Hematopoietic multipotent progenitor cell treated with erythropoietin and hydrocortisone succinate and interleukin-3 and kit ligand, for 6 days (in vitro differentiated cells): ENCODE results near the gene COQ10A.
"Not testable (repeated sequence)": the region's sequence is repeated elsewhere in the genome, so short reads cannot be mapped to it uniquely, and the experiment has no call there.

Experiments used
- DNase-seq: peaks from one replicate; pipeline ENCODE4 v3.0.0-alpha.2; 2015

Gene COQ10A

DNA sequence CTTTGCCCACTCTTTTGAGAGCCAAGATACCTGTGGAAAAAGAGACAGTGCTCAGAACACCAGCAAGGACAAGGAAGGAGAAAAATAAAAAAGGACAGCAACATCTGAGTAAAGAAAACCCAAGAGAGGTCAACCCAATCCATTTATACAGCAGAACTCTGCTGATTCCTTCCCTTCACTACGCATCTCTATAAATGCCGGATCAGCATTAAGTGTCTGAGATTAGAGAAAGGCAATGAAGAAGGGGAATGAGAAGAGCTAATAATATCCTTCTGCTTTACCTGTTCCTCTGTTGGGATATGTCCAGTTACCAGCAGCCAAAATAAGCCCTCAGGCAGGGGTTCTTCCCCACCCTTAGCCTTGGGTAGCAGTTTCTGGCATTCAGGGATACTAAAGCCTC, 15.8 kb downstream of the COQ10A start:
- no peak for DNase-seq

DNA sequence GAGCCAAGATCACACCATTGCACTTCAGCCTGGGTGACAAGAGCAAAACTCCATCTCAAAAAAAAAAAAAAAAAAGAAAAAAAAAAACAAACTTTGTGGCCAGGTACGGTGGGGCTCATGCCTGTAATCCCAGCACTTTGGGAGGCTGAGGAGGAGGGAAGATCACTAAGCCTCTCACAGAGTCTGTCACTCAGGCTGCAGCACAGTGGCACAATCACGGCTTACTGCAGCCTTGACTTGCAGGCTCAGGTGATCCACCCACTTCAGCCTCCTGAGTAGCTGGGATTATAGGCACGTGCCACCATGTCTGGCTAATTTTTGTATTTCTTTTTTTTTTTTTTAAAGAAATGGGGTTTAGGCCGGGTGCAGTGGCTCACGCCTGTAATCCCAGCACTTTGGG, 17.5 kb downstream of the COQ10A start:
- not testable (repeated sequence) for DNase-seq

DNA sequence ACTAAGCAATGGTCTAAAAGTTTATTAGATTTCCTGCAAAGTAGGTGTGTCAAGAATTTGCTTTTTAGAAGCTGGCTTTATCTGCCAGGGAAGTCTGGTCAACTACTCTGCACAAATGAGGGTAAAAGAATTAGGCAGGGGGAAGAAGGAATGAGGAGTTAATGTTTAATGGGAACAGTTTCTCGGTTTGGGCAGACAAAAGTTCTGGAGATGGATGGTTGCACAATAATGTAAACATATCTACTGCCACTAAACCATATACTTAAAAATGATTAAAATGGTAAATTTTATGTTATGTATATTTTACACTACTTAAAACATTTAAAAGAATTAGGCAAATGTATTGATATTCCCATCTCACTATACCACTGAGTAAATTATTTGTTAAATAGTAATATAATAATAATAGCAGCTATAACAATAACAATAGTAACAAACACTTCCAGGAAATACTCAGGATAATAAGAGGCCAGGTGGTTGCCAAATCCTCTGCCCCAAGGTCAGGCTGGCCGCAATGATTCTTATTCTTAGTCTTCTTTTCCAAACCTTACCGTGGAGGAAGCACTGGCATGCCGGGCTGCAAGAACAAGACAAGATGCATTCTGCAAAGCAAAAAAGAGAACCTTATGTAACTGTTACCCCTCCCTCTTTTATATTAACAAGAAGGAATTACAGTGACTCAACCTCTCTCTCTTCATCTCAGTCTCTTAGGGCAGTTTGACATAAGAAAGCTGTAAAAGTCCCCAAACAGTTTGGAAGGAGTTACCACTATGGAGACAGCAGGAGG, 19.5 kb downstream of the COQ10A start:
- DNase-seq, result no peak

DNA sequence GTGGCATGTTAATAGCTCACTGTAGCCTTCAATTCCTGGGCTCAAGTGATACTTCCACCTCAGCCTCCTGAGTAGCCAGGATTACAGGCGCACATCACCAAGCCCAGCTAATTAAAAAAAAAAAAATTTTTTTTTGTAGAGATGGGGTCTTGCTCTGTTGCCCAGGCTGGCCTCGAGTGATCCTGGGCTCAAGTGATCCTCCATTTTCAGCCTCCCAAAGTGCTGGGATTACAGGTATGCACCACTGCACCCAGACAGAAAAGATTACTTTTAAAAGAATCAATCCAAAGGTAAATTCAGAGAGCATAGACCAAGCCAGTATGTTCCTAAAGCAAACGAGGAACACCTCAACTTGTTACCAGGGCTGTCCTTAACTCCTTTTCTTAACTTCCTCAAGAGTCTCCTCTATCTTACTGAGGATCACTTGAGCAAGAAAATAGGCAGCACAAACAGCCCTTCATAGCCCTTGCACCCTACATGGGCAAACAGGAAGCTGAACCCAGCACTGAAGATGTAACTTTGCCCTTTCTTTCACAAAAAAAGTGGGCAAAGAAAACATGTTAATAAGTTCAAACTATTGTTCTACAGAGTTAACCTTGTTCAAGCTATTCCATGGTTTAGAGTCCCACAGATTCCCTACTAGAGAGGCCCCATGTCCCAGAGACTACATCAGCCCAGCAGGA, 22.1 kb downstream of the COQ10A start:
- peak; percentile 59 for DNase-seq

DNA sequence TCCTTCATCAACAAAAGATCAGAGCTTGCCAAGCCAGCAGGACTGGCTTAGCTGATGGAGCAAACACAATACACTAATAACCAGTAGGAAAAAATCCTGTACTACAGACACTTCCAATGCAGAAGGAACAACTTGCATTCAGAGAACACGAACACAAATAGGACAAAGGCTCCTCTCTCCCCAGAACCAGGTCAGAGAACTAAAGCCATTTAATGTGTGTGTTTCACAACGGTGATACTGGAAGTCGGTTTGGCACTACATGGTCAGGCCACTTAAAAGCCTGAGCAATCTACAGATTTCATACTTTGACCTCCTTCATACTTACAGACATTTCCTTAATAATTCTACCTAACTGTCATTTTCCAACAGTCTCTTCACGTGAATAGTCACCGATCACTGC, 27.1 kb downstream of the COQ10A start:
- DNase-seq, result no peak

DNA sequence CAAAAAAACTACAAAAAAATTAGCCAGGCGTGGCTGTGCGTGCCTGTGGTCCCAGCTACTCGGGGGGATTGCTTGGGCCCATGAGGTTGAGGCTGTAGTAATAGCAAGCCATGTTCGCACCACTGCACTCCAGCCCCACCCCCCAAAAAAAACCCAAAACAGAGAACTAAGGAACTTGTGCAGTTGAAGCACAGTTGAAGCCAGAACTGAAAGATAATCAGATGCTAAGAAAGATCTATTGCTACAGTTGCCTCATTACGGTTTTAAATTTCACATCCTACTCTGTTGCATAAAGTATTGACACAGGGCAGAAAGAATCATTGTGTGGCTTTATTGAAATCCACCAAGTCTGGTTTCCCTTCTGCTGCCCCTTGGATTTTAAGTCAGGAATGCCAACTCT, 29.6 kb downstream of the COQ10A start:
- DNase-seq, result peak; percentile 55

DNA sequence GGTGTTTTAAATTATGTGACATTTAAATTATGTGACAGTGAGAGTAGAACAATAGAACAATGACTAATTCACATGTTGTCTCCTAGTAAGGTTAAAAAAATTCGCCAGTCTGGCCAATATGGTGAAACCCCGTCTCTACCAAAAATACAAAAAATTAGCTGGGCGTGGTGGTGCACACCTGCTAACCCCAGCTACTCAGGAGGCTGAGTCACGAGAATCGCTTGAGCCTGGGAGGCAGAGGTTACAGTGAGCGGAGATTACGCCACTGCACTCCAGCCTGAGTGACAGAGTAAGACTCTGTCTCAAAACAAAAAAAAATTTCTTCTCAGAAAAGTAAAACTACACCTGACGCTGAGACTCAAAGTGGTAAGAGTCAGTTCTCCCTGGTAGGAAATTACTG, 30.7 kb downstream of the COQ10A start:
- no peak for DNase-seq

DNA sequence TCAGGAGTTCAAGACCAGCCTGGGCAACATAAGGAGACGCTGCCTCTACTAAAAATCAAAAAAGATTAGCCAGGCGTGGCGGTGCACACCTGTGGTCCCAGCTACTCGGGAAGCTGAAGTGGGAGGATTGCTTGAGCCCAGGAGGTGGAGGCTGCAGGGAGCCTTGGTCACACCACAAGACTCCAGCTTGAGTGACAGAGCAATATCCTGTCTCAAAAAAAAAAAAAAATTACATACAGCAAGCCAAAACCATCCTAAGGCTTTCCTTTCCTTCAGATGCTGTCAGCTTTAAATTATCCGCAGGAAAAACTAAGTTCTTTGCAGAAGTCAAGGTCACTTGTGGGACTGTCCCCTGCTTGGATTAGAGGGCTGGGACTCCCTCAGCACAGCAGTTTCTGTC, 32.1 kb downstream of the COQ10A start:
- no peak for DNase-seq

DNA sequence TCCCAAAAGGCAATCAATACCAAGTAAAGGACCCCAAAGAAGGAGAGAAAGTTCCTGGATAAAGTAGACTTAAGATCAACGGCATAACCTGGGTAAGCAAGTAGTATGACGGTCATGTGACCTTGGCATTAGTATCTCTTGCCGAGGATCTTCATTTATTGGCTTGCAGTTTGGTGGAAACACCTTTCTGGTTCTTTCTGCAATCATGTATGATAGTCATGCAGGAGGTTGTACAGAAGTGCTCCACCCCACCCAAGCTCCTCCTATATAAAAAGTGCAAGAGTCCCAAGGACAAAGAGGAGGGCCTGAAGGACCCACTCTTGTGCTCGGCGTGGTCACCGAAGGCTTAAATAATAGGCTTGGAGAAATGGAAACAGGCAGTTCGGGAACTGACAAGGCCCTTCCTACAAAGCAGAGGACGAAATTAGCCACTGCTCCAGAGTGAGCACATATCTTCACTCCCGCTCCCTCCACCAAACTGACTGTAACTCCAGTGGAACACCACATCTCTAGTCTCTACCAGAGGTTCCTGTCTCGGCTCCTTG, 32.6 kb downstream of the COQ10A start:
- peak; percentile 81 for DNase-seq

DNA sequence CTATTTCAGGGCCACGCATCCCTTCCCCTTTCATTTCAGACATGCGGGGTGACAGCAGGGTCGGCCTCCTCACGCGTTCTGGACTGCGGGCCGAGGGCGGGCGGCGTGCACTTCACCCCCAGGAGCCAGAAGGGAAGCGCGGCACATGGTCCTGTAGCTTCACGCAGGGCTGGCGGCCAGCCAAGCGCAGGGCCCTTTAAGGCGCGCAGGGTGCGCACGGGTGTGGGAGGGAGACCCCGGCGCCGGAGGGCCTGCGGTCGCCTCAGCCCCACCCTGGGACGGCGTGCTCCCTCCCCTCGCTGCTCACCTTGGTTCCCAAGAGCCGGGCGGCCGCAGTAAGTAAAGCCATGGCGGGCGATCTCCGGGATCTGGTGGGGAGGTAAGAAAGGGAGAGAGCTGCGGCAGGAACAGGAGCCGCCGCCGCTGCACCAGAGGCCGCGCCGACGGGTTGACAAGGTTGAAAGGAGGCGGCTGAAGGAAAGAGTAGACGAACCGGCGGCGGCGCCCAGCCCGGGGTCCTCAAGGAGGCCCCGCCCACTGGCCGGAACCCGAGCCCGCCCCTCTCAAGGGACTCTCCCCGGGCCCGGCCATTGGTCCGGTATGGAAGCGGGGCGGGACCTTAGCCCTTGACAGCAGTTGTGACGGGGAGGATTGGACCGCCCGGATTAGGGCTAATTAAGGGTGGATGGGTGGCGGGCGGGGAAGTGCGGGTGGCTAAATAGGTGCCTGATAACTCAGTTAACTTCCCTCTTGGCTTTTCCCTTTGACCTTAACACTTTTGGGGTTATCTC, 33.3 kb downstream of the COQ10A start, which contains the start of gene CS:
CS (minus strand) TSS at position 478 of the 791 bp plus-strand sequence; CDS start at position 349, 129 bp downstream.
- DNase-seq, result peak; percentile 100

DNA sequence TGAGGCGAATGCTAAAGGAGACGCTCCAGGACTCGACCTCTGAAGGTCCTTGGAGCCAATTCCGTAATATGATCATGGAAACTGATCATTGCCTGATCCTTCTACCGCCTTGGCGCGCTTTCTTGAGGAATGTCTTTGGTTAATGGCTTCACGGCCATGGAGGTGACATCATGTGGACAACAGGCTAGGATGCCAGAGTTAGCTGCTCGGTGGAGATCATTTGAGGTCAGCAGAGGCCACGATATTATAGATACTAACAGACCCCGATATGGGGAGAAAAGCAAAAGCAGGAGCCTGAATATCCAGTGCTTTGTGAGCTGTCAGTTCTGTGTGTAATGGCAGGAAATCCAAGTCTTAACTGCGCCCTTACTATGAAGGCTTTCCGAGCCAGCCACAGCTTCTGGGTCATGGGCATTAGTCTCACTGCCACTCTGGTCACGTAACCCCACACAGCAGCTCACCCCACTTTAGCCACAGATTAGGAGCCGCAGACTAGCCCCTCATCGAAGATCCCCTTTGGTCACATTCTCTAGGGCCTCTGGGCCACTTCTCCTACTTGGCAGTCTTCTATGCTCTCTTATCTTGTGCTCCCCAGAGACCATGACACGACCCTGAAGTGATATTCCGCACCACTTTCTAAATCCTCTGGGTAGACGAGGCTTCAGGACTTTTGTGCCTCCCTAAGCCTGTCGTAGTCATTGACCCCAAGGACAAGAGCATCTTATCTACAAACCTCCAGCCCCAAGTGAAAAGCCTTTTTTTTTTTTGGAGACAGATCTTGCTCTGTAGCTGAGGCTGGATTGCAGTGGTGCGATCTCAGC, 34.1 kb downstream of the COQ10A start:
- peak; percentile 75 for DNase-seq

DNA sequence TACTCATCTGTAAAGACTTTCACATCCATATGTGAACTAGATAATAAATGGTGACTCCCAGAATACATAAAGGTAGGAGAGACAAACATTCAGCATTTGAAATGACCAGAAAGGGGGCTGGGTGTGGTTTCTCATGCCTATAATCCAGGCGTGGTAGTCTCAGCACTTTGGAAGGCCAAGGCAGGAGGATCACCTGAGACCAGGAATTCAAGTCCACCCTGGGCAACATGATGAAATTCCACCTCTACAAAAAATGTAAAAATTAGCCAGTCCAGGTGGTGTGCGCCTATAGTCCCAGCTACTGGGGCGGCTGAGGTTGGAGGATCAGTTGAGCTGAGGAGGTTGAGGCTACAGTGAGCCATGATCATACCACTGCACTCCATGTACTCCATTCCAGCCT, 37.5 kb downstream of the COQ10A start:
- DNase-seq, result no peak

DNA sequence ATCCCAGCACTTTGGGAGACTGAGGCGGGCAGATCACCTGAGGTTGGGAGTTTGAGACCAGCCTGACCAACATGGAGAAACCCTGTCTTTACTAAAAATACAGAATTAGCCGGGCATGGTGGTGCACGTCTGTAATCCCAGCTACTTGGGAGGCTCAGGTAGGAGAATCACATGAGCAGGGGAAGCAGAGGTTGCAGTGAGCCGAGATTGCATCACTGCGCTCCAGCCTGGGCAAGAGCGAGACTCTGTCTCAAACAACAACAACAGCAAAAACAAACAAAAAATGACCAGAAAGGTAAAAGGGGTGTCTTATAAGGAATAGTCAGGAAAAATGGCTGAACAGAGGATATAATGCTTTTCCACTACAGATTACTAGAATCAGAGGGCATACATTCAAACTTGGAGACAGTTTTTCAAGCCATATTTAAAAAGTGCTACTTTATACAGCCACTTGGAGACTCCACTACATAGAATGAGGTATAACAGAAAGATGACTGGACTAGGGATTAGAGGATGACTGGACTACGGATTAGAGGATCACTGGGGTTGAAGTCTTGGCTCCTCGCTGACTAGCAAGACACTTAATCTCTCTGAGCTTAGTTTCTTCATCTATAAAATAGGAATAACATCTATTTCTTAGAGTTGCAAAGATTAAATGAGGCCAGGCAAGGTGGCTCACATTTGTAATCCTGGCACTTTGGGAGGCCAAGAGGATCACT, 38.3 kb downstream of the COQ10A start:
- DNase-seq, result no peak

DNA sequence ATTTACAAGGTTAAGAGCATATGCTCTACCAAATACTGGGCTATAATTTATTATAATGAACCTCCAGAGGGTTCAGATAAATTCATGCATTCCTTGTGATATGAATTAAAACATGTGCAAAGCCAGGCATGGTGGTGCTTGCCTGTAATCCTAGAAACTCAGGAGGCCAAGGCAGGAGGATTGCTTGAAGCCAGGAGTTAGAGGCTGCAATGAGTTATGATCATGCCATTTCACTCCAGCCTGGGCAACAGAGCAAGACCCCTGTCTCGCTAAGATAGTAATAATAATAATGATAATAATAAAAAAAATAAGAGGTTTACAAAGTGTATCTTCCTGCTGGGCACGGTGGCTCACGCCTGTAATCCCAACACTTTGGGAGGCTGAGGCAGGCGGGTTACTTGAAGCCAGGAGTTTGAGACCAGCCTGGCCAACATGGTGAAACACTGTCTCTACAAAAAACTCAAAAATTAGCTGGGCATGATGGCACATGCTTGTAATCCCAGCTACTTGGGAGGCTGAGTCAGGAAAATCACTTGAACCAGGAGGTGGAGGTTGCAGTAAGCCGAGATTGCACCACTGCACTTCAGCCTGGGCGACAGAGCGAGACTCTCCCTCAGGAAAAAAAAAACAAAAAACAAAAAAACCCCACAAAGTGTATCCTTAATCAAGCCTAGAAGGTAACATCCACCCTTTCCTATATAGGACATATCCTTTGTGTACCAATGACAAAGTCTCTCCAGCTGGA, 40.7 kb downstream of the COQ10A start:
- no peak for DNase-seq

DNA sequence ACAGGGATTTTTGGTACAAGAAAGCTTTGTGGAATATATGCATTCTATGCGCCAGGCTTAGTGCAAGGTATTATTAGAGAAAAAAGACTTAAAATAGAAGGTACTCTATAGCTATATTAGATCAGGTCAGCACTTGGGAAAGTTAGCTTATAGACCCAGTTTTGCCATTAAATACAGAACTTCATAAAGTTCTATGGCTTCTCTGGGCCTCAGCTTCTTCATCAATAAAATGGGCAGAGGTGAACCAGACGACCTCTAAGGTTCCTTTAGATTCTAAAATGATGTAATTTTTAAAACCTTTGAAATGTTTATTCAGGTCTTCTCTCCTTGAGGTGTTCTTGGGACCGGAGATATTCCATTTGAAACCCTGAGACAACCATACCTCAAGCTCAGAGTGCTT, 42.0 kb downstream of the COQ10A start:
- DNase-seq, result no peak

DNA sequence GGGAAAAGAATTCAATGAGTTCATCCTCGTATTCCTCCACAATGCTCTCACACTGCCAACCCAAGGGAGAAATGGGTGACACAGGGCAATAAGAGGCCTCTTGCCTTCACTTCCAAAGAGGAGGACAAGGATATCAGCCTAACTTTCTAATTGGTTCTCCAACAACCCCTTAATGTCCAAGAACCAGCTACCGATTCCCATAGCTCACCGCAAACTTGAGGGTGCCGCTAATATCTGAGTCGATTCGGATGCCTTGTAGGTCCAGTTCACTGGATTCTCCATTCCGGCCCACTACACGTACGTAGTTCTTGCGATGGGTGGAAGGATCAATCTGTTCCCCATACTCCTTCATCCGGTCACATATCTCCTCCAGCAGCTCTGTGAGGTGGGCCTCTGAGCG, 44.3 kb downstream of the COQ10A start:
- DNase-seq, result no peak

DNA sequence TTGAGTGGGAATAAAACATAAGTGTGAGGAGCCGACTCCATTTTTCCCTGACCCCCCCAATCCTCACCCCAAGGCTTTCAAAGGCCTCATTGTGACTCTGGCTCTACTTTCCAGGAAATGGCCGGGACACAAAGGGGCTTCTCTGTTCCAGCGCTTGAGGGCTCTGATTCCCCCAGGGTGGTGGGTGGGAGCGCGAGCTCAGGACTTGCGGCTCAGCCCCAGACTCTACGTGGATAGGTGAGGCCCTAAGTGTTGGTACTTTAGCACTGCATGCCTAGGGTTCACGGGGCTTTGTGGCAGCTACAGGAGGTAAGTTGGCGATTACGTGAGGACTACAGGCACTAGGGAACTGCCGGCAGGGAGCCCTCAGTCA, 48.5 kb downstream of the COQ10A start:
- DNase-seq, result peak; percentile 34

DNA sequence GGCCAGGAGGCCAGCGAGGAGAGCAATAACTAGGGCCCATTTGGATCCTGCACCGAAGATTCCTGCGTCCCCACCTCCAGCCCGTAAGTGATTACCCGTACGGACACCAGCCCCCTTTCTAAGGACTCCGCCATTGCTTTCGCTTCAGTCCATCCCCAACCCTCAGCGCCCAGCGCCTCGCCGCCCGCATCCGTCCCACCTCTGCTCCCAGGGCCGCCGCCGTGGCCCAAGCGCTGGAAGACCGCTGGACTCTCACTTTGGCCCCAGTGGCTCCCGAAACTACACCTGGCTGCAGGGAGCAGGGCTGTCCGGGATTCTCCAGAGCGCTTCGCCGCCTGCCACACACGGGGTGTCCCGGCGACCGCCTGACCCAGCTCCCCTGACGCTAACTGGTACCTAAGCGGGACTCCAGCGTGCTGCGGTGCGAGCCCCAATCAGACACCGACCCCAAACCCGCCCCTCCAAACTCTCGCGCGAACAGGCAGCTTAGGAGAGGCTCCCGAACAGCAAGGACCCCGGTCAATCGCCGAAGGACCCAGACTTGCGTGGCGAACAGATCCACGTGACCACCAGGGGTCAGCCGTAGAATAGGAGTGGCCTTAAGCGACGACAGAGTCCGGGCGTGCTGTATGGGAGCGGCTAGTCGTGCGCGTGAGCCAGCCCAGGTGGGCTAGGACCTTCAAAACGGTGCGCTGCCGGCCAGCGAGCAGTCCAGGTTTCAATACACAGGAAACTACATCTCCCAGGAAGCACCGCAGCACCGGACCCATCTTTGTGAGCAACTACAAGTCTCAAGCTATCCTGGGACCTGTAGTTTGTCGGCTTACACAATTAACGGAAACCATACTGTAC, 49.1 kb downstream of the COQ10A start, which contains the start of gene CNPY2:
CNPY2 (minus strand) TSS at position 367 of the 852 bp plus-strand sequence. CDS start 771 bp downstream, outside the sequence.
- peak; percentile 98 for DNase-seq

DNA sequence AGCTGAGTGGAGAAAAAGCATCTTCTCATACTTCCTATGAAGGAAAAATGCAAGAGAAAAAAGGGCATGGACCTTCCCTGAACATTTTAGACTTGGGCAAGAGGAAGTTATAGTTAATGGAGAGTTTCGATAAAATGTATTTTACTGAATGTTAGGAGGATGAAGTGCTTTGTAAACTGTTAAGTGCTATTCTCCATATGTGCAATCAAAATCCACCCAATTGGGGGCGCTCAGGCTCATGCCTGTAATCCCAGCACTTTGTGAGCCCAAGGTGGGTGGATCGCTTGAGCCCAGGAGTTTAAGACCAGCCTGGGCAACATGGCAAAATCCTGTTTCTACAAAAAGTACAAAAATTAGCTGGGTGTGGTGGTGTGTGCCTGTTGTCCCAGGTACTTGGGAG, 50.9 kb downstream of the COQ10A start:
- no peak for DNase-seq
